IMR-90 (cell line): Measurements from ENCODE around the gene PRKCA. TPM values are rescaled to one million over a fixed set of nuclear protein-coding genes. Genes with fewer than 3 reads are reported as not detected.

Source experiments
- ATAC-seq: fragments of 200-7000 bp; cut with Tn5 transposase; 2 replicates; pipeline ENCODE4 v1.9.1; 2020; ENCODE audit warnings: low read depth, mild to moderate bottlenecking, moderate library complexity
- BruUV-seq: library from RNA; stranded (reverse); fragments of 400-500 nt; replicated peaks from 2 replicates; lab custom pipeline; 2021; lab: Mats Ljungman, UMichigan
- CTCF ChIA-PET: fragments of 300-600 bp; formaldehyde crosslinking; extraction: SDS; loops from one replicate; lab custom pipeline; 2021; ENCODE audit warnings: antibody characterized with exemption; lab: Yijun Ruan, JAX
- POLR2A ChIA-PET: fragments of 300-600 bp; sonication (Branson Sonifier 250); formaldehyde crosslinking; loops from one replicate; lab custom pipeline; 2022; ENCODE audit warnings: antibody characterized with exemption; ENCODE audit not compliant: unreplicated experiment; lab: Charles Lee
- DNase-seq: peaks from one replicate; pipeline ENCODE4 v3.0.0; 2013
- H2AFZ ChIP-seq: replicated peaks from 2 replicates; pipeline ENCODE3; 2013; ENCODE audit warnings: low read length, mild to moderate bottlenecking; ENCODE audit not compliant: poor library complexity
- H2AK5ac ChIP-seq: 2 replicates; pipeline ENCODE4 v1.6.1; 2013; ENCODE audit warnings: low read depth, low read length, inconsistent platforms
- H2AK9ac ChIP-seq: replicated peaks from 2 replicates; pipeline ENCODE3; 2013; ENCODE audit warnings: mild to moderate bottlenecking, low read depth, low read length, moderate library complexity; ENCODE audit not compliant: poor library complexity
- H2BK120ac ChIP-seq: 2 replicates; pipeline ENCODE4 v1.6.1; 2013; ENCODE audit warnings: low read depth, low read length, inconsistent platforms
- H2BK15ac ChIP-seq: 3 replicates; pipeline ENCODE4 v1.6.1; 2013; ENCODE audit warnings: low read depth, low read length, inconsistent platforms
- H2BK20ac ChIP-seq: 2 replicates; pipeline ENCODE4 v1.6.1; 2013; ENCODE audit warnings: low read depth, mild to moderate bottlenecking, inconsistent platforms, low read length, moderate library complexity
- H2BK5ac ChIP-seq: 2 replicates; pipeline ENCODE4 v1.6.1; 2013; ENCODE audit warnings: mild to moderate bottlenecking, low read depth, low read length, inconsistent platforms; ENCODE audit not compliant: poor library complexity, severe bottlenecking
- H3K14ac ChIP-seq: replicated peaks from 2 replicates; pipeline ENCODE4 v1.6.1; 2013; ENCODE audit warnings: low read depth, low read length, inconsistent platforms
- H3K18ac ChIP-seq: 2 replicates; pipeline ENCODE4 v1.6.1; 2013; ENCODE audit warnings: low read depth, low read length, control low read depth
- H3K23ac ChIP-seq: 2 replicates; pipeline ENCODE4 v1.6.1; 2013; ENCODE audit warnings: low read depth, low read length, inconsistent platforms
- H3K27ac ChIP-seq: 2 replicates; pipeline ENCODE4 v1.5.1; 2013; ENCODE audit warnings: mild to moderate bottlenecking, control low read depth, low read length; ENCODE audit not compliant: insufficient read depth
- H3K27me3 ChIP-seq: 2 replicates; pipeline ENCODE4 v1.6.1; 2013; ENCODE audit warnings: low read length; ENCODE audit not compliant: control insufficient read depth, insufficient read depth
- H3K36me3 ChIP-seq: 2 replicates; pipeline ENCODE4 v1.6.1; 2013; ENCODE audit warnings: low read length, mixed read lengths; ENCODE audit not compliant: control insufficient read depth, insufficient read depth
- H3K4ac ChIP-seq: 2 replicates; pipeline ENCODE4 v1.6.1; 2013; ENCODE audit warnings: low read depth, low read length, inconsistent platforms
- H3K4me1 ChIP-seq: 2 replicates; pipeline ENCODE4 v1.6.1; 2013; ENCODE audit warnings: low read length, mixed read lengths; ENCODE audit not compliant: control insufficient read depth, insufficient read depth
- H3K4me2 ChIP-seq: 2 replicates; pipeline ENCODE4 v1.6.1; 2013; ENCODE audit warnings: low read depth, mild to moderate bottlenecking, control low read depth, low read length, moderate library complexity
- H3K4me3 ChIP-seq: 2 replicates; pipeline ENCODE4 v1.5.1; 2013; ENCODE audit warnings: low read depth, mild to moderate bottlenecking, control low read depth, low read length, moderate library complexity; ENCODE audit not compliant: insufficient read depth
- H3K56ac ChIP-seq: 2 replicates; pipeline ENCODE4 v1.6.1; 2013; ENCODE audit warnings: low read length, inconsistent platforms; ENCODE audit not compliant: insufficient read depth; ENCODE audit errors: extremely low read depth
- H3K79me1 ChIP-seq, 2 experiments: 2 replicates each; pipeline ENCODE4 v1.6.1; 2013; ENCODE audit warnings: low read length in 2 of 2, inconsistent platforms in 1 of 2, low read depth in 1 of 2
- H3K9ac ChIP-seq: 2 replicates; pipeline ENCODE4 v1.6.1; 2013; ENCODE audit warnings: low read depth, low read length, control low read depth
- H3K9me1 ChIP-seq: 2 replicates; pipeline ENCODE4 v1.6.1; 2013; ENCODE audit warnings: low read length, inconsistent platforms; ENCODE audit not compliant: insufficient read depth
- H3K9me3 ChIP-seq: 2 replicates; pipeline ENCODE4 v1.6.1; 2013; ENCODE audit warnings: low read length; ENCODE audit not compliant: control insufficient read depth, insufficient read depth
- H4K20me1 ChIP-seq: 2 replicates; pipeline ENCODE4 v1.6.1; 2013; ENCODE audit warnings: low read length, inconsistent platforms; ENCODE audit not compliant: insufficient read depth
- H4K5ac ChIP-seq: 2 replicates; pipeline ENCODE4 v1.6.1; 2013; ENCODE audit warnings: mild to moderate bottlenecking, low read depth, low read length, control low read depth
- H4K8ac ChIP-seq, 2 experiments: 2 replicates each; pipeline ENCODE4 v1.6.1; 2013; ENCODE audit warnings: low read depth in 2 of 2, low read length in 2 of 2, control low read depth in 1 of 2, inconsistent platforms in 1 of 2
- H4K91ac ChIP-seq: 2 replicates; pipeline ENCODE4 v1.6.1; 2013; ENCODE audit warnings: low read depth, low read length, inconsistent platforms; ENCODE audit not compliant: insufficient read depth
- MAFK ChIP-seq: IDR thresholded peaks from 2 replicates; pipeline ENCODE4 v1.6.1; 2012; ENCODE audit warnings: low read depth, low read length, improper control_type of control experiment
- MAZ ChIP-seq: IDR thresholded peaks from 2 replicates; pipeline ENCODE4 v1.6.1; 2012; ENCODE audit warnings: low read depth, mild to moderate bottlenecking, low read length, improper control_type of control experiment, moderate library complexity, borderline replicate concordance
- WGBS, 2 experiments: methylation state at CpG; one replicate each; pipeline versions ENCODE4 v1.1.5 to v1.1.7; 2013; ENCODE audit warnings: missing lambda C conversion rate in 2 of 2; ENCODE audit not compliant: insufficient read length in 1 of 2; ENCODE audit errors: extremely low coverage in 2 of 2; 5-methylcytosine and 5-hydroxymethylcytosine counted together
- dilution Hi-C: fragments of 300-500 bp; cut with HindIII; formaldehyde crosslinking; loops from one replicate; pipeline ENCODE4 v1.14.3; 2018; ENCODE audit warnings: low sequenced_read_pairs; ENCODE audit not compliant: unreplicated experiment
- in situ Hi-C: fragments of 300-500 bp; cut with MboI; formaldehyde crosslinking; loops from 3 replicates; pipeline ENCODE4 v1.14.3; 2019; ENCODE audit warnings: low sequenced_read_pairs, inconsistent platforms, mixed read lengths
- intact Hi-C: fragments of 100-400 bp; cut with micrococcal nuclease; formaldehyde crosslinking; loops from 2 replicates; pipeline ENCODE4 v1.10.0; 2022
- polyA plus RNA-seq, 3 experiments: library from polyadenylated mRNA; depleted of rRNA; stranded (reverse); fragments of >200 nt; gene quantifications; 2 replicates each; pipeline ENCODE4 v1.2.3, GENCODE V29; 2012; ENCODE audit warnings: low replicate concordance in 1 of 3
- total RNA-seq: library from RNA; depleted of rRNA; stranded (reverse); fragments of >200 nt; gene quantifications from 2 replicates; pipeline ENCODE4 v1.2.3, GENCODE V29; 2012

PRKCA gene
- total and polyA plus RNA-seq, 2 of the 4 experiments (the other 2 are of a cell fraction) = 31.0 to 46.0 TPM

DNA sequence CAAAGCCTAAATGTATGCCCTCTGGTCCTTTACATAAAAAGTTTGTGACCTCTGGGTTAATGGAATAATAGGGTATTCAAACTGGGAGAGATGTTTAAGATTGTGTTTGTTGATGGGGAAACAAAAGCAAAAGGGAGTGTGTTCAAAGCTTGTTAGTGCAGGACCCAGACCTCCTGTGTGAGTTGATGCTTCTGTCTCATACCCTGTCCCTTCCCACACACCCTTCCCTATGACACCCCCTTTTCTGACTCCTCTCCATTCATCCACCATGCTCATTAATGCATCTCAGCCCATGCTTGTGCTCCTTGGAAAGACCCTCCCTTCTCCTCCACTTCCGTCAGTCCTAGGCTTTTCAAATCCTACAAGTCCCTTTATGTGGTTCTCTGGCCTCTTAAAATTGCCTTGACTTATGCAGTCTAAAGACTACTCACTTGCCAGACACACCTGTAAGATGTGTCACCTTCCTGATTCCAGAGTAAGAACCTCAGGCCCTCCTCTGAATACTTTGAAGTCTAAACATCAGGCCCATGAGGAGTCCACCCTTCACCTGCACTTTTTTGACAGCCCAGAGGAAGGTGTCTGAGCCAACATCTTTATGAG lies 404.5 kb downstream of the PRKCA start:
- Histone ChIP-seq H2BK120ac (no peak overlapping the region), H3K79me1 (peaks cover 0 to 10% of the 10 kb centered on the region in 2 experiments; a peak in 2 of 4 replicates), H3K9me1 (peaks cover 13% of the 10 kb centered on the region; the same call in 1 of the 2 replicates), H4K20me1 (no peaks in the 10 kb centered on the region), H3K14ac (no peak overlapping the region), H3K56ac (no peak overlapping the region), H2BK15ac (no peak overlapping the region), H4K8ac (no peak overlapping the region), H3K9me3 (no peaks in the 10 kb centered on the region), H3K4ac (no peak overlapping the region), H3K36me3 (peaks cover 12% of the 10 kb centered on the region), H2AFZ (no peak overlapping the region), H3K27ac (no peak overlapping the region), H2BK5ac (no peak overlapping the region), H3K4me3 (no peak overlapping the region), H4K91ac (no peak overlapping the region), H3K4me2 (no peak overlapping the region), H3K9ac (no peak overlapping the region), H2AK9ac (no peak overlapping the region), H3K18ac (no peak overlapping the region), H3K27me3 (no peaks in the 10 kb centered on the region), H2BK20ac (no peak overlapping the region), H3K23ac (no peak overlapping the region), H2AK5ac (no peak overlapping the region), H3K4me1 (no peaks in the 10 kb centered on the region), H4K5ac (no peak overlapping the region)
- POLR2A ChIA-PET = no interaction called here
- 100% methylated on average over 1 of the region's 1 CpG; no CpG with 5 or more reads in 1 of the 2 experiments for WGBS, 2 experiments
- dilution Hi-C loops (no loop called here), intact Hi-C loops (no loop called here), in situ Hi-C loops (no loop called here)
- TF ChIP-seq MAZ (no peak), MAFK (no peak)
- CTCF ChIA-PET = no interaction called here
- DNase-seq (no peak), ATAC-seq (no peak)
- no TSS peak for BruUV-seq
